ENCODE data around the gene CCDC18.

CCDC18 gene

GRCh38 chr1:93317207-93317606 lies 136.7 kb downstream of the CCDC18 start:
- DNase-seq (ENCODE audit: low spot score): no peak

GRCh38 chr1:93317943-93318342 lies 137.4 kb downstream of the CCDC18 start:
- DNase-seq (ENCODE audit: low spot score): no peak

GRCh38 chr1:93321720-93322119 lies 141.2 kb downstream of the CCDC18 start:
- DNase-seq (ENCODE audit: low spot score): no peak

DNA sequence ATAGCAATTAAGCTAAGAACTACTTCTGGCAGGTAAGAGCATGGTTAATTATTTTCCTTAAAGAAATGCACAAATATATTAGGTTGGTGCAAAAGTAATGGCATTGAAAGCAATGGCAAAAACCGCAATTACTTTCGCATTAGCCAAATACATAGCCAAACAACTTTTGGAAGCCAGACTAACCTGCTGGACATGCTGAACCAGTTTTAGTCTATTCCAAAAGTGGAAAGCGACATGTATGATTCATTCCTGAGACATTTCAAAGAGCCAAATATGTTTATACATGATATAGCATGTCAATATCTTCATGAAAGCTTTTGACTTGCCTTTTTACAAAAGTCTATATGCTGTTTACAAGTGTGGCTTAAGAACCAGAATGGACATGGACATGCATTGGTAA lies 141.8 kb downstream of the CCDC18 start:
- no peak for DNase-seq (ENCODE audit: low spot score)

GRCh38 chr1:93323185-93323820 lies 142.8 kb downstream of the CCDC18 start:
- DNase-seq (ENCODE audit: low spot score): no peak

- peak; percentile 78 for DNase-seq (ENCODE audit: low spot score)
Measured at GRCh38 chr1:93324486-93325464, 144.3 kb downstream of the CCDC18 start.
